Mesothelial cell of epicardium (in vitro differentiated cells): Measurements from ENCODE around the gene CLDN20. TPM values are rescaled to one million over a fixed set of nuclear protein-coding genes. Genes with fewer than 3 reads are reported as not detected.

Experiments
- DNase-seq, 2 experiments: peaks; one replicate each; pipeline ENCODE4 v3.0.0; 2021; ENCODE audit warnings: low spot score in 2 of 2; ENCODE audit not compliant: unreplicated experiment in 2 of 2
- H3K27ac Mint-ChIP-seq: 2 replicates; pipeline ENCODE4 v1.8.0; 2021; ENCODE audit warnings: mixed read lengths
- H3K27me3 Mint-ChIP-seq: 2 replicates; pipeline ENCODE4 v1.8.0; 2021; ENCODE audit warnings: low read depth, mixed read lengths
- H3K36me3 Mint-ChIP-seq: 2 replicates; pipeline ENCODE4 v1.8.0; 2021; ENCODE audit warnings: mixed read lengths
- H3K4me1 Mint-ChIP-seq: 2 replicates; pipeline ENCODE4 v1.8.0; 2021; ENCODE audit warnings: mixed read lengths
- H3K4me3 Mint-ChIP-seq: 2 replicates; pipeline ENCODE4 v1.8.0; 2021; ENCODE audit warnings: mild to moderate bottlenecking, moderate library complexity, mixed read lengths
- H3K9me3 Mint-ChIP-seq: 2 replicates; pipeline ENCODE4 v1.8.0; 2021; ENCODE audit warnings: mixed read lengths
- CTCF ChIP-seq: fragments of 200-600 bp; sonication (generic); IDR thresholded peaks from one replicate; pipeline ENCODE4 v1.5.0; 2021; ENCODE audit warnings: antibody characterized with exemption; ENCODE audit not compliant: unreplicated experiment
- total RNA-seq: library from RNA; stranded (reverse); gene quantifications from 3 replicates; pipeline ENCODE4 v1.2.1, GENCODE V29; 2021

CLDN20 gene
- total RNA-seq, 1 donor from 2014 or later: not detected

GRCh38 chr6:155272353-155273232 is 8.8 kb downstream of the CLDN20 start:
- H3K36me3 Mint-ChIP-seq: peaks cover 4% of the 10 kb centered on the region
- H3K4me3 Mint-ChIP-seq: no peak overlapping the region
- H3K4me1 Mint-ChIP-seq: peaks cover 18% of the 10 kb centered on the region
- H3K9me3 Mint-ChIP-seq: no peaks in the 10 kb centered on the region
- no peaks in the 10 kb centered on the region for H3K27me3 Mint-ChIP-seq
- H3K27ac Mint-ChIP-seq: peak overlapping the region; percentile 67
- no peak for DNase-seq
- TF ChIP-seq CTCF: no peak

DNA sequence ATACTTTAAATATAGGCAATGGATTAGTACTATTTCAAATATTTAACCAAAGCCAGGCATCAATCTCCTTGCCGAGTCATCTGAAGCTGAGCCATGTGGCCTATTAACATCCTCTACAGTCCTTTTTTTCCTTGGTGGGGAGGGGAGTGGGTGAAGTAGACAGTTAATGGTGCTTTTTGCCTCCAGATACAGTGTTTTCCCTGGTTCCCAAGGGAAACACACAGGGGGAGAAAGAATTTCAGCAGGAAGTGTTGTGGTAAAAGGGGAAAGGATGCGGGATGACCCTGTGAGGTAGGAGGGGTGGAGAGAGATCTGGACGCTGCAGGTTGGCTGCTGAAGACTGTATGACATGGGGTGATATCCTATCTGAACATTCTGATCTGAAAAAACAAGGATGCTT is 9.6 kb downstream of the CLDN20 start:
- Mint-ChIP-seq H3K27me3 (no peaks in the 10 kb centered on the region), H3K27ac (peak overlapping the region; percentile 84), H3K4me3 (no peak overlapping the region), H3K4me1 (peaks cover 18% of the 10 kb centered on the region), H3K9me3 (no peaks in the 10 kb centered on the region), H3K36me3 (peaks cover 4% of the 10 kb centered on the region)
- no peak for TF ChIP-seq CTCF
- no peak for DNase-seq

- Mint-ChIP-seq H3K9me3 (no peaks in the 10 kb centered on the region), H3K4me3 (no peak overlapping the region), H3K27ac (no peak overlapping the region), H3K4me1 (peaks cover 18% of the 10 kb centered on the region), H3K27me3 (no peaks in the 10 kb centered on the region), H3K36me3 (peaks cover 4% of the 10 kb centered on the region)
- no peak for DNase-seq
- TF ChIP-seq CTCF: no peak
Measured at GRCh38 chr6:155274106-155274505, 10.3 kb downstream of the CLDN20 start.

GRCh38 chr6:155274533-155274932 is 10.7 kb downstream of the CLDN20 start:
- H3K36me3 Mint-ChIP-seq: peaks cover 7% of the 10 kb centered on the region
- H3K27me3 Mint-ChIP-seq: no peaks in the 10 kb centered on the region
- H3K9me3 Mint-ChIP-seq: no peaks in the 10 kb centered on the region
- H3K4me3 Mint-ChIP-seq: no peak overlapping the region
- no peak overlapping the region for H3K27ac Mint-ChIP-seq
- peaks cover 18% of the 10 kb centered on the region for H3K4me1 Mint-ChIP-seq
- DNase-seq: no peak
- no peak for TF ChIP-seq CTCF

GRCh38 chr6:155275808-155276480 is 12.1 kb downstream of the CLDN20 start:
- Mint-ChIP-seq H3K9me3 (no peaks in the 10 kb centered on the region), H3K36me3 (peaks cover 12% of the 10 kb centered on the region), H3K4me1 (peaks cover 18% of the 10 kb centered on the region), H3K4me3 (no peak overlapping the region), H3K27me3 (no peaks in the 10 kb centered on the region), H3K27ac (peak overlapping the region; percentile 54)
- DNase-seq: no peak
- no peak for TF ChIP-seq CTCF
